Measurements from ENCODE around the gene FREY1.

FREY1 gene

DNA sequence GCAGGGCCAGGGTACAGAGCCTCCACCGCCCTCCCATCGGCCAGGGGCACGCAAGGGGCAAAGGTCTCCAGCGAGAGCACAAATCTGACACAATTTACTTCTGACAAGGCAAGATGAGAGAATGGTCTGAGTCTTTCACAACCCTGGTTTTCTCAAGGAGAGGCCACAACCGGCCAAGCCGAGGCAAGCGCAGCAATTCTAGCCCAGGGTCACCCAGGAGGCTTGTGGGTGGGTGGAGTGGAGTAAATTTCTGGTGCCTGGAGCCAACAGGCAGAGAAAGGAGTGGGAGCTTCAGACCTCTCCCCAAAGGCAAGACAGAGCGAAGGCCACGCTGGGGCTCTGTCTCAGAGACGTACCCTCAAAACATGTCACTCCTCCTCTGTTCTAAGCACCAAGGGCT lies 24.7 kb upstream of the FREY1 start:
- no peak for DNase-seq (ENCODE audit: low read depth in 1 of 2, low spot score in 1 of 2)
- no peaks in the 10 kb centered on the region for H3K27me3 ChIP-seq (ENCODE audit: insufficient read depth, poor library complexity, severe bottlenecking)
- no peak overlapping the region for H3K4me3 ChIP-seq (replicated peaks; ENCODE audit: insufficient read depth, low read length)
- TF ChIP-seq, protein P1, sequence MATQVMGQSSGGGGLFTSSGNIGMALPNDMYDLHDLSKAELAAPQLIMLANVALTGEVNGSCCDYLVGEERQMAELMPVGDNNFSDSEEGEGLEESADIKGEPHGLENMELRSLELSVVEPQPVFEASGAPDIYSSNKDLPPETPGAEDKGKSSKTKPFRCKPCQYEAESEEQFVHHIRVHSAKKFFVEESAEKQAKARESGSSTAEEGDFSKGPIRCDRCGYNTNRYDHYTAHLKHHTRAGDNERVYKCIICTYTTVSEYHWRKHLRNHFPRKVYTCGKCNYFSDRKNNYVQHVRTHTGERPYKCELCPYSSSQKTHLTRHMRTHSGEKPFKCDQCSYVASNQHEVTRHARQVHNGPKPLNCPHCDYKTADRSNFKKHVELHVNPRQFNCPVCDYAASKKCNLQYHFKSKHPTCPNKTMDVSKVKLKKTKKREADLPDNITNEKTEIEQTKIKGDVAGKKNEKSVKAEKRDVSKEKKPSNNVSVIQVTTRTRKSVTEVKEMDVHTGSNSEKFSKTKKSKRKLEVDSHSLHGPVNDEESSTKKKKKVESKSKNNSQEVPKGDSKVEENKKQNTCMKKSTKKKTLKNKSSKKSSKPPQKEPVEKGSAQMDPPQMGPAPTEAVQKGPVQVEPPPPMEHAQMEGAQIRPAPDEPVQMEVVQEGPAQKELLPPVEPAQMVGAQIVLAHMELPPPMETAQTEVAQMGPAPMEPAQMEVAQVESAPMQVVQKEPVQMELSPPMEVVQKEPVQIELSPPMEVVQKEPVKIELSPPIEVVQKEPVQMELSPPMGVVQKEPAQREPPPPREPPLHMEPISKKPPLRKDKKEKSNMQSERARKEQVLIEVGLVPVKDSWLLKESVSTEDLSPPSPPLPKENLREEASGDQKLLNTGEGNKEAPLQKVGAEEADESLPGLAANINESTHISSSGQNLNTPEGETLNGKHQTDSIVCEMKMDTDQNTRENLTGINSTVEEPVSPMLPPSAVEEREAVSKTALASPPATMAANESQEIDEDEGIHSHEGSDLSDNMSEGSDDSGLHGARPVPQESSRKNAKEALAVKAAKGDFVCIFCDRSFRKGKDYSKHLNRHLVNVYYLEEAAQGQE (IDR thresholded peaks at IDR 0.05; ENCODE audit: insufficient replicate concordance, low read depth), result no peak
- no peak for TF ChIP-seq POLR2AphosphoS5 (IDR thresholded peaks at IDR 0.05; ENCODE audit: low read depth)
- no peak for TF ChIP-seq GABPA (IDR thresholded peaks at IDR 0.05; ENCODE audit: low read depth)
- TF ChIP-seq SPI1 (IDR thresholded peaks at IDR 0.05; ENCODE audit: borderline replicate concordance, low read depth), result no peak
- TF ChIP-seq, protein P2, sequence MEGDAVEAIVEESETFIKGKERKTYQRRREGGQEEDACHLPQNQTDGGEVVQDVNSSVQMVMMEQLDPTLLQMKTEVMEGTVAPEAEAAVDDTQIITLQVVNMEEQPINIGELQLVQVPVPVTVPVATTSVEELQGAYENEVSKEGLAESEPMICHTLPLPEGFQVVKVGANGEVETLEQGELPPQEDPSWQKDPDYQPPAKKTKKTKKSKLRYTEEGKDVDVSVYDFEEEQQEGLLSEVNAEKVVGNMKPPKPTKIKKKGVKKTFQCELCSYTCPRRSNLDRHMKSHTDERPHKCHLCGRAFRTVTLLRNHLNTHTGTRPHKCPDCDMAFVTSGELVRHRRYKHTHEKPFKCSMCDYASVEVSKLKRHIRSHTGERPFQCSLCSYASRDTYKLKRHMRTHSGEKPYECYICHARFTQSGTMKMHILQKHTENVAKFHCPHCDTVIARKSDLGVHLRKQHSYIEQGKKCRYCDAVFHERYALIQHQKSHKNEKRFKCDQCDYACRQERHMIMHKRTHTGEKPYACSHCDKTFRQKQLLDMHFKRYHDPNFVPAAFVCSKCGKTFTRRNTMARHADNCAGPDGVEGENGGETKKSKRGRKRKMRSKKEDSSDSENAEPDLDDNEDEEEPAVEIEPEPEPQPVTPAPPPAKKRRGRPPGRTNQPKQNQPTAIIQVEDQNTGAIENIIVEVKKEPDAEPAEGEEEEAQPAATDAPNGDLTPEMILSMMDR (IDR thresholded peaks at IDR 0.05; ENCODE audit: insufficient read depth, low read length), result no peak
- H3K27ac ChIP-seq (replicated peaks), result no peak overlapping the region

DNA sequence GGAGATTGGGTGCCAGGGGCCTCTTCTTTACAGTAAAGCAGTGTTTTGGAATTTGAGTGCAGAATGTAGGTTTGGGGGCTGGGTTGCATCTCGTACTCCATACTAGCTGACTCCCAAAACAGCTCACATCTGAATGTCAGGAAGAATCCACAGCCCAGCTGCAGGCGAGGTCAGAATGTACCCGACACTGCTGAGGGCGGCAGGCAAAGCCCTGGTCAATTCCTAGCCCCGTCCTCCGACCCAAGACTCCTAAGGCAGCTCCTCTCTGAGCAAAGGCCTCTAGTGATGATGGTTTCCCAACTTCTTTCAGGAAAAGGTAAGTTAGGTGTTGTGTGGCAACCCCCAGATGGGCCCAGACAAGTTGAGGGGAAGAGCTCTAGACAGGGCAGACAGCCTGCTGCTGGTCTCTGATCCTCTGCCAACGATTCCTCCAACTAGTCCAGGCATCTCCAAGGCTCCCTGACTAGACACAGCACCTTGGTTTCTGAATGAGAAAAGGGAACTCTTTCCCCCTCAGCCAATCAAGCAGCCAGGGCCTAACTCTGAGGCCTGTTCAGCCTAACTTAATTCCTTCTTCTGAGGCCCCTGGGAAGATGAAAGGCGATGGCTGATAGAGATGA lies 24.0 kb upstream of the FREY1 start:
- Histone ChIP-seq H3K27me3 (ENCODE audit: insufficient read depth, poor library complexity, severe bottlenecking) (no peaks in the 10 kb centered on the region), H3K4me3 (replicated peaks; ENCODE audit: insufficient read depth, low read length) (no peak overlapping the region), H3K27ac (replicated peaks) (no peak overlapping the region)
- TF ChIP-seq, protein P2 (IDR thresholded peaks at IDR 0.05; ENCODE audit: insufficient read depth, low read length), result no peak
- TF ChIP-seq POLR2AphosphoS5 (IDR thresholded peaks at IDR 0.05; ENCODE audit: low read depth) (no peak), GABPA (IDR thresholded peaks at IDR 0.05; ENCODE audit: low read depth) (no peak), SPI1 (IDR thresholded peaks at IDR 0.05; ENCODE audit: borderline replicate concordance, low read depth) (no peak)
- TF ChIP-seq, protein P1 (IDR thresholded peaks at IDR 0.05; ENCODE audit: insufficient replicate concordance, low read depth), result no peak
- no peak for DNase-seq (ENCODE audit: low read depth in 1 of 2, low spot score in 1 of 2)

DNA sequence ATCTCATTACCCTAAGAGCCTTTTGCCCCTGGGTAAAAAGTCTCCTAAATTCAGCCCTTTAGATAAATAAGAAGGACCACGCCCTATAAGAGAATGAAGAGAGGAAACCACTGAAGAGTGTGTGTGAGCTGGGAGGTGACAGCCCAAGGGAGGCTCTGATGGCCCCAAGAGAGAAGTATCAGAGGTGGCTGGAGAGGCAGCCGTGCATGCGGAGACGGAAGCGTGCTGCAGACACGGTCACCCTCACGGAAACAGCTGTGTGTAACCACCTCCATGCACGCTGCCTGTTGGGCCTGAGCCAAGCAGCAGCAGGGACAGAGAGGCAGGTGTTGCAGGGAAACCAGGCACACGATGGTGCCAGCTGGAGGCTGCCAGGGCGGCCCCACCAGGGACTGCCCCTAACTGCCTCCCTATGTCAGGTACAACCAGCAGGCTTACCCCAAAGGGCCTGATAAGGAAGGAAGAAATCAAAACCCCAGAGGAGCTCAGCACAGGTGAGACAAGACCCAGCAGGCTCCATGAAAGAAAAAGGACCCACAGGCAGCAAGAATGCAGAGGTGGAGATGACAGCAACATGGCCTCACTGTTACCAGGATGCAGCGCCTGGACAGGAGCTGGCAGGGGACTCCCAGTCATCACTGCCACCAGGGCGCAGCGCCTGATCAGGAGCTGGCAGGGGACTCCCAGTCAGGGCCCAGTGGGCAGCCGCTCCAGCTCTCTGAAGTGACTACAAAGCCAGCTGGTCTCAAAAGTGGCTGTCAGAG lies 23.1 kb upstream of the FREY1 start:
- peak; percentile 66 to 82 for DNase-seq (ENCODE audit: low read depth in 1 of 2, low spot score in 1 of 2)
- TF ChIP-seq, protein P2 (IDR thresholded peaks at IDR 0.05; ENCODE audit: insufficient read depth, low read length), result no peak
- TF ChIP-seq SPI1 (IDR thresholded peaks at IDR 0.05; ENCODE audit: borderline replicate concordance, low read depth) (no peak), GABPA (IDR thresholded peaks at IDR 0.05; ENCODE audit: low read depth) (peak; percentile 54; the same call in 1 of the 2 replicates), POLR2AphosphoS5 (IDR thresholded peaks at IDR 0.05; ENCODE audit: low read depth) (peak; percentile 95)
- TF ChIP-seq, protein P1 (IDR thresholded peaks at IDR 0.05; ENCODE audit: insufficient replicate concordance, low read depth), result no peak
- Histone ChIP-seq H3K27me3 (ENCODE audit: insufficient read depth, poor library complexity, severe bottlenecking) (no peaks in the 10 kb centered on the region), H3K27ac (replicated peaks) (no peak overlapping the region), H3K4me3 (replicated peaks; ENCODE audit: insufficient read depth, low read length) (no peak overlapping the region)
